SK-N-SH treated with all-trans-retinoic acid at 6 μM for 48 hours (cell line): ENCODE data around the gene ZNF148.

Source experiments
- BACH2 ChIP-seq: fragments of 250-450 bp; sonication (Bioruptor Pico); IDR thresholded peaks from 2 replicates; pipeline ENCODE4 v1.9.0; 2021; ENCODE audit warnings: mild to moderate bottlenecking, borderline replicate concordance
- CREB5 ChIP-seq: fragments of 250-450 bp; sonication (Bioruptor Pico); IDR thresholded peaks from 2 replicates; pipeline ENCODE4 v1.5.1; 2020; ENCODE audit warnings: low read depth, mild to moderate bottlenecking, moderate library complexity
- ESRRG ChIP-seq: fragments of 250-450 bp; sonication (Bioruptor Pico); IDR thresholded peaks from 2 replicates; pipeline ENCODE4 v1.6.1; 2021; ENCODE audit warnings: mild to moderate bottlenecking
- GLIS3 ChIP-seq: fragments of 250-450 bp; sonication (Bioruptor Pico); IDR thresholded peaks from 2 replicates; pipeline ENCODE4 v1.5.0; 2020; ENCODE audit warnings: mild to moderate bottlenecking, moderate library complexity
- PPARA ChIP-seq: fragments of 250-450 bp; sonication (Bioruptor Pico); IDR thresholded peaks from 2 replicates; pipeline ENCODE4 v1.5.0; 2020; ENCODE audit warnings: mild to moderate bottlenecking, borderline replicate concordance
- RARB ChIP-seq: fragments of 250-450 bp; sonication (Bioruptor Pico); IDR thresholded peaks from 2 replicates; pipeline ENCODE4 v1.8.0; 2021; ENCODE audit warnings: mild to moderate bottlenecking, moderate library complexity
- SNAI2 ChIP-seq: fragments of 250-450 bp; sonication (Bioruptor Pico); IDR thresholded peaks from 2 replicates; pipeline ENCODE4 v1.5.0; 2020; ENCODE audit warnings: mild to moderate bottlenecking, moderate library complexity
- ZFP30 ChIP-seq: fragments of 450-650 bp; formaldehyde crosslinking; IDR thresholded peaks from 2 replicates; pipeline ENCODE4 v1.5.0; 2022; ENCODE audit warnings: mild to moderate bottlenecking, moderate library complexity
- ZNF70 ChIP-seq: fragments of 450-650 bp; formaldehyde crosslinking; IDR thresholded peaks from 2 replicates; pipeline ENCODE4 v1.5.0; 2020; ENCODE audit warnings: mild to moderate bottlenecking, moderate library complexity

GRCh38 chr3:125398952-125399351 lies 23.8 kb upstream of the ZNF148 start:
- TF ChIP-seq BACH2 (CRISPR knock-in tag) (no peak), ZNF70 (CRISPR knock-in tag) (no peak), CREB5 (CRISPR knock-in tag) (no peak), SNAI2 (CRISPR knock-in tag) (no peak), ZFP30 (CRISPR knock-in tag) (no peak), RARB (CRISPR knock-in tag) (no peak), GLIS3 (CRISPR knock-in tag) (no peak), PPARA (CRISPR knock-in tag) (no peak), ESRRG (CRISPR knock-in tag) (no peak)
